ENCODE data around the gene MMP17. TPM values are rescaled to one million over a fixed set of nuclear protein-coding genes. Genes with fewer than 3 reads are reported as not detected.

Gene MMP17
- total RNA-seq, 4 donors from 2014 or later, result 0.38 to 10.1 (median 4.1) TPM

DNA sequence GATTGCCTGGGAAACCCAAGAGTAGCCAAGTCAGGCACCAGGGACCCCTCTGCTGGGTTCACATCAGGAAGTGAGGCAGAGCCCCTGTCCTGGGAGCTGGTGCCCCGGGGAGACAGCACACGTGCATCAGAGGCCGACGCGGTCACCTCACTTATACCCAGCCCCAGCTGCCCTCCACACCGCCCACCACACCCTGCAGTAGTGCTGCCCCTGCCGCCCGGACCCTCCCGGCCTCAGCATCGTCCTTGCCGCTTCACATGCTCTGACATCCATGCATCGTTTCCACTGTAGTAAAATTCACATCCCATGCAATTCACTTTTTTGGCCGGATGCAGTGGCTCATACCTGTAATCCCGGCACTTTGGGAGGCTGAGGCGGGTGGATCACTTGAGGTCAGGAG is 14.0 kb downstream of the MMP17 start:
- Histone ChIP-seq H3K27ac (no peak overlapping the region), H3K4me3 (replicated peaks in 1 of 3) (no peak overlapping the region), H3K4me1 (no peaks in the 10 kb centered on the region), H3K9me3 (no peaks in the 10 kb centered on the region), H3K36me3 (no peaks in the 10 kb centered on the region), H3K27me3 (no peaks in the 10 kb centered on the region)
- TF ChIP-seq POLR2A (IDR thresholded peaks at IDR 0.05), result no peak
- intact Hi-C loops (cut with DNase I), result no loop called here
- DNase-seq, result no peak
- WGBS, 2 donors, result 85 to 93% methylated on average over 13 to 15 of the region's 15 CpGs

DNA sequence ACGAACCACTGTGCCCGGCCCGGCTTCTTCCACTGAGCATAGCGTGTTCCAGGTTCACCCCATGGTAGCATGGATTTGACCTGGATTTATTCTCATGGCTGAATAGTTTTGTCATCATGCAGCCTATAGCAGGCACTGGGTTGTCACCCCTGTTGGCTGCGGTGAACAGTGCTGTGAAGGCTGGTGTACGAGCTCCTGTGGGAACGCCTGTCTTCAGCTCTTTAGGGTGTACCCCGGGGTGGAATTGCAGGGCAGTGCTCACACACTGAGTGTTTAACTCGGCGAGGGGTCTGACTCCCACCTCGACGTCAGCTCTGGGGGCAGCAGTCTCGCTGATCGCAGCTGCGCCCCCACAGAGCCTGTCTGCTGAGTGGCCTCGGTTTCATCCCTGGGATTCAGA is 15.3 kb downstream of the MMP17 start:
- no peaks in the 10 kb centered on the region for H3K36me3 ChIP-seq
- TF ChIP-seq, protein P1, sequence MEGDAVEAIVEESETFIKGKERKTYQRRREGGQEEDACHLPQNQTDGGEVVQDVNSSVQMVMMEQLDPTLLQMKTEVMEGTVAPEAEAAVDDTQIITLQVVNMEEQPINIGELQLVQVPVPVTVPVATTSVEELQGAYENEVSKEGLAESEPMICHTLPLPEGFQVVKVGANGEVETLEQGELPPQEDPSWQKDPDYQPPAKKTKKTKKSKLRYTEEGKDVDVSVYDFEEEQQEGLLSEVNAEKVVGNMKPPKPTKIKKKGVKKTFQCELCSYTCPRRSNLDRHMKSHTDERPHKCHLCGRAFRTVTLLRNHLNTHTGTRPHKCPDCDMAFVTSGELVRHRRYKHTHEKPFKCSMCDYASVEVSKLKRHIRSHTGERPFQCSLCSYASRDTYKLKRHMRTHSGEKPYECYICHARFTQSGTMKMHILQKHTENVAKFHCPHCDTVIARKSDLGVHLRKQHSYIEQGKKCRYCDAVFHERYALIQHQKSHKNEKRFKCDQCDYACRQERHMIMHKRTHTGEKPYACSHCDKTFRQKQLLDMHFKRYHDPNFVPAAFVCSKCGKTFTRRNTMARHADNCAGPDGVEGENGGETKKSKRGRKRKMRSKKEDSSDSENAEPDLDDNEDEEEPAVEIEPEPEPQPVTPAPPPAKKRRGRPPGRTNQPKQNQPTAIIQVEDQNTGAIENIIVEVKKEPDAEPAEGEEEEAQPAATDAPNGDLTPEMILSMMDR (IDR thresholded peaks at IDR 0.05), result no peak
- no peak for TF ChIP-seq POLR2A (IDR thresholded peaks at IDR 0.05)

DNA sequence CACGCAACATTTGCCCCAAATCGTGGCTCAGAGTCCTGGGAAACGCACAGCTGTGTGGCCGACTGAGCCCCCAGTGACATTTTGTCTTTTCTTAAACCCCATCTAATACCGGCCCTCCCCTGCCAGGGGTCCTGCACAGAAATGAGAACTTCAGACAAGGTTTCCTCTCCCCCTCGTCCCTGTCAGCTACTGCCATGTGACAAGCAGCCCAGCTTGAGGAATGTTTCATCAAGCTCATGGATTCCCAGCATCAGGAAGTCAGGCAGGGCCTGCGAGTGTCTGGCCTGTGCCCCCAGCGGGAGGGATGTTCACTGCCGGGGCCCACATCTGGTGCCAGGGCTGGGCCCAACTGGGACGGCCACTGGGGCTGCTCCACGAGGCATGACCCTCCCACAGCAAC is 15.9 kb downstream of the MMP17 start:
- TF ChIP-seq, protein P1 (IDR thresholded peaks at IDR 0.05), result no peak
- no peak for TF ChIP-seq POLR2A (IDR thresholded peaks at IDR 0.05)
- no peaks in the 10 kb centered on the region for H3K4me1 ChIP-seq
- intact Hi-C loops (cut with DNase I), result no loop called here
- DNase-seq, result no peak
- H3K27me3 ChIP-seq, result no peaks in the 10 kb centered on the region
- WGBS, 2 donors, result 89 to 93% methylated on average over 9 of the region's 11 CpGs
- no peak overlapping the region for H3K4me3 ChIP-seq (replicated peaks in 1 of 3)
- no peaks in the 10 kb centered on the region for H3K36me3 ChIP-seq
- H3K27ac ChIP-seq, result no peak overlapping the region
- H3K9me3 ChIP-seq, result no peaks in the 10 kb centered on the region

More for the DNA sequence above, 15.3 kb downstream of the MMP17 start:
- no peaks in the 10 kb centered on the region for H3K4me1 ChIP-seq
- no peak overlapping the region for H3K4me3 ChIP-seq (replicated peaks in 1 of 3)
- no peak overlapping the region for H3K27ac ChIP-seq
- no peaks in the 10 kb centered on the region for H3K27me3 ChIP-seq
- intact Hi-C loops (cut with DNase I), result no loop called here
- no peak for DNase-seq
- WGBS, 2 donors, result 91 to 92% methylated on average over 14 to 15 of the region's 16 CpGs
- no peaks in the 10 kb centered on the region for H3K9me3 ChIP-seq

DNA sequence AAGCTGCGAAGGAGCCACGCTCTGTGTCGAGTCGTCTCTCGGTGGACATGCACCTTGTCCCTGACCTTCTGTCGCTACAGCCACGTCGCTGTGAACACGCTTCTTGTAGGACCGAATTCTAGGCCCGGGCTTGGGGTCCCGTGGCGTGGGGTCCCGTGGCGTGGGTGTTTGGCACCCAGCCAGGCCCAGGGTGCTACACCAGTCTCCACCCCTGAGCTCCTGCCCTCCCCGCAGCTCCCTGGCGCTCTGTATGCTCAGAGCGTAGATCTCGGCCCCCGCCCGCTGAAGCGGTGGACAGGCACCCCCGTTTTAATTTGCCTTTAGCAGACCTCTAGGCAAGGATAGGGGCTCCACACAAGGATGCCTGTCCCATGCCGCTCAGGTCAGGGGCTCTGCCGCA is 16.5 kb downstream of the MMP17 start:
- intact Hi-C loops (cut with DNase I), result no loop called here
- Histone ChIP-seq H3K4me1 (no peaks in the 10 kb centered on the region), H3K27me3 (no peaks in the 10 kb centered on the region), H3K27ac (no peak overlapping the region), H3K4me3 (replicated peaks in 1 of 3) (no peak overlapping the region), H3K36me3 (no peaks in the 10 kb centered on the region), H3K9me3 (no peaks in the 10 kb centered on the region)
- 95 to 96% methylated on average over 21 to 25 of the region's 25 CpGs for WGBS, 2 donors
- no peak for TF ChIP-seq POLR2A (IDR thresholded peaks at IDR 0.05)
- TF ChIP-seq, protein P1 (IDR thresholded peaks at IDR 0.05), result no peak
- no peak for DNase-seq

DNA sequence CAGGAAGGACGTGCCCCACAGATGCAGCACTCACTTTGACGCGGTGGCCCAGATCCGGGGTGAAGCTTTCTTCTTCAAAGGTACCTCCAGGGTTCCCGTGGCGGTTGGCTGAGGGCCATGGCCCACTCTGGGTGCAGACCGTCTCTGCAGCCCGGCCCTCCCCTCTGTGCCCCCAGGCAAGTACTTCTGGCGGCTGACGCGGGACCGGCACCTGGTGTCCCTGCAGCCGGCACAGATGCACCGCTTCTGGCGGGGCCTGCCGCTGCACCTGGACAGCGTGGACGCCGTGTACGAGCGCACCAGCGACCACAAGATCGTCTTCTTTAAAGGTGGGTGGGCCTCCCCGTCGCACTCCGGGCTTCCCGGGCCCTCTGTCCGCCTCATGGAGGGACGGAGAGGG is 16.9 kb downstream of the MMP17 start:
- no peak overlapping the region for H3K27ac ChIP-seq
- no peak overlapping the region for H3K4me3 ChIP-seq (replicated peaks in 1 of 3)
- H3K27me3 ChIP-seq, result no peaks in the 10 kb centered on the region
- H3K4me1 ChIP-seq, result no peaks in the 10 kb centered on the region
- TF ChIP-seq, protein P1 (IDR thresholded peaks at IDR 0.05), result no peak
- no peak for TF ChIP-seq POLR2A (IDR thresholded peaks at IDR 0.05)
- intact Hi-C loops (cut with DNase I), result no loop called here
- no peaks in the 10 kb centered on the region for H3K36me3 ChIP-seq
- DNase-seq, result no peak
- 87 to 94% methylated on average over 6 to 21 of the region's 29 CpGs for WGBS, 2 donors
- H3K9me3 ChIP-seq, result no peaks in the 10 kb centered on the region

DNA sequence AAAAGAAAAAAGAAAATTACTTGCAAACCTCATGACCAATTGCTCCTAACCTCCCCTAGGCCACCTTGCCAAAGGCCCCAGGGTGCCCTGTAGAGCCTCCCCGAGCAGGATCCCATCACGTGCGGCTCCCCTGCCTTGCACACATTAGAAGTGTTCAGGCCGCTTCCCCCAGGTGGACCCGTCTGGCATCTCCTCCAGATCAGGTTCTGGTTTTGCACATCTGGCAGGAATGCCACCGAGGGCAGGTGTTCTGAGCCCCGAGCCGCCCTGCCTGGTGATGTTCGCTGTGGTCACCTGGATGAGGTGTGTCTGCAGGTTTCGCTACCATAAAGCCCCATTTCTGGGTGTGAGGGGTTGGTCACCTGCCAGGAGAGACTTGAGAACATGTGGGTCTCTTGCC is 19.3 kb downstream of the MMP17 start:
- TF ChIP-seq POLR2A (IDR thresholded peaks at IDR 0.05), result no peak
- TF ChIP-seq, protein P1 (IDR thresholded peaks at IDR 0.05), result no peak
- Histone ChIP-seq H3K9me3 (no peaks in the 10 kb centered on the region), H3K27me3 (no peaks in the 10 kb centered on the region), H3K36me3 (no peaks in the 10 kb centered on the region), H3K4me3 (replicated peaks in 1 of 3) (no peak overlapping the region), H3K4me1 (no peaks in the 10 kb centered on the region), H3K27ac (no peak overlapping the region)
- no peak for DNase-seq
- WGBS, 2 donors, result 76 to 90% methylated on average over 7 to 9 of the region's 10 CpGs
- intact Hi-C loops (cut with DNase I), result no loop called here

Measured in thyroid gland (tissue), 4 donors.